Measurements from ENCODE around the gene EIF3D. TPM values are rescaled to one million over a fixed set of nuclear protein-coding genes. Genes with fewer than 3 reads are reported as not detected.

Gene EIF3D
- total and polyA plus RNA-seq, 2 of the 13 experiments (the other 11 are each of a cell fraction or from before 2014, with no cell fraction given): 118 to 274 TPM

DNA sequence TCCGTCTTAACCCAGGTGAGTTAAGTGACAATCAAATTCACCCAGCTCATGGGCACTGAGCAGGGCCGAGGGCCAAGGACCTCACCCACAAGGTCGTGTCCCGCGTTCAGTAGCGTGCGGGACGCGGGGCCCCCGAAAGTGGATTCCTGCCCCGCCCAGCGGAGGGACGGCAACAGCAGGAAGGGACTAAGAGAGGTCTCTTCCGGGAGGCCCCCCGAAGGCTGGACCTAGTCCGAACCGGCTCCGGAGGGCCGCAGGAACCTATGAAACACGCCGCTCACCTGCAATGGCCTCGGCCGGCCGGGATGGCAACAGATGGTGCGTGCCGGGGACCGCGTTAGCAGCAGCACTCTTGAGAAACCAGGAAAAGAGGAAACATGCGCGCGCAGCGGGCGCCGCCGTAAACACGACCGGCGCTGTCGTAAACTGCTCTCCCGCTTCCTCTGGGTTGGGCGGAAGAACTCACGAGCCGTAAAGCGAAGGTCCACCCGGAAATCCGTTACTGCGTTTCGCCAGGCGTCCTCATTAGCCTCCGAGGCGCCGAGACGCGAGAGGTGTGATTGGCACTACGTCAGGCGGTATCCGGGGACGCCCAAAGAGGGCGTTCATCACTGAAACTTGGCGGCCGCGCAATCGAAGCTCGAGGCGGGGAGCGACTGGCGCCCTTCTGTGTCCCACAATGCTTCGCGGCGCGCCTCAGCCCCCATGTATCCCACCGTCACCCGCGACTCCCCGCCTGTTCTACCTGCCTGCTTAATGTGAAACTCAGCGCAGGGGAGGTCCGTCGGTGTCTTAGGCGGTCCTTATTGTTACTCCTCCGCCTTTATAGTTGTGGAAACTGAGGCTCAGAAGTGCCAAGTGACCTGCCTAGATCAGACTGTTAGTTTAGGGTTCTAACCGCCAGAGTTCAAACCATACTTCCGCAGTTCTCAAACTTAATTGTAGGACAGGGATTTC is at the start of gene EIF3D (continued):
- TF ChIP-seq AGO1 (IDR thresholded peaks at IDR 0.05; ENCODE audit: low read depth, low read length, poor library complexity, severe bottlenecking) (peak; percentile 71), FOXO1 (CRISPR knock-in tag; IDR thresholded peaks at IDR 0.05) (peak; percentile 81), KAT2B (IDR thresholded peaks at IDR 0.05; ENCODE audit: borderline replicate concordance, low read depth, low read length) (no peak), ZNF558 (CRISPR knock-in tag; IDR thresholded peaks at IDR 0.05; ENCODE audit: borderline replicate concordance) (0 out of 2 replicates have a peak, but pooled peaks have one; percentile 50), SIN3B (IDR thresholded peaks at IDR 0.05; ENCODE audit: low read length) (no peak), SIX4 (CRISPR knock-in tag; IDR thresholded peaks at IDR 0.05) (peak; percentile 73), ZNF841 (CRISPR knock-in tag; IDR thresholded peaks at IDR 0.05; ENCODE audit: borderline replicate concordance) (no peak), ZNF282 (IDR thresholded peaks at IDR 0.05; ENCODE audit: partially characterized antibody) (no peak), SNAPC2 (CRISPR knock-in tag; IDR thresholded peaks at IDR 0.05) (no peak)
- TF ChIP-seq, protein P1, sequence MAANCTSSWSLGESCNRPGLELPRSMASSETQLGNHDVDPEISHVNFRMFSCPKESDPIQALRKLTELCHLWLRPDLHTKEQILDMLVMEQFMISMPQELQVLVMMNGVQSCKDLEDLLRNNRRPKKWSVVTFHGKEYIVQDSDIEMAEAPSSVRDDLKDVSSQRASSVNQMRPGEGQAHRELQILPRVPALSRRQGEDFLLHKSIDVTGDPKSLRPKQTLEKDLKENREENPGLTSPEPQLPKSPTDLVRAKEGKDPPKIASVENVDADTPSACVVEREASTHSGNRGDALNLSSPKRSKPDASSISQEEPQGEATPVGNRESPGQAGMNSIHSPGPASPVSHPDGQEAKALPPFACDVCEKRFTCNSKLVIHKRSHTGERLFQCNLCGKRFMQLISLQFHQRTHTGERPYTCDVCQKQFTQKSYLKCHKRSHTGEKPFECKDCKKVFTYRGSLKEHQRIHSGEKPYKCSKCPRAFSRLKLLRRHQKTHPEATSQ (CRISPR knock-in tag; IDR thresholded peaks at IDR 0.05; ENCODE audit: borderline replicate concordance): no peak
- TF ChIP-seq, protein P2, sequence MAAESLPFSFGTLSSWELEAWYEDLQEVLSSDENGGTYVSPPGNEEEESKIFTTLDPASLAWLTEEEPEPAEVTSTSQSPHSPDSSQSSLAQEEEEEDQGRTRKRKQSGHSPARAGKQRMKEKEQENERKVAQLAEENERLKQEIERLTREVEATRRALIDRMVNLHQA (CRISPR knock-in tag; IDR thresholded peaks at IDR 0.05): no peak
- TF ChIP-seq, protein P3, sequence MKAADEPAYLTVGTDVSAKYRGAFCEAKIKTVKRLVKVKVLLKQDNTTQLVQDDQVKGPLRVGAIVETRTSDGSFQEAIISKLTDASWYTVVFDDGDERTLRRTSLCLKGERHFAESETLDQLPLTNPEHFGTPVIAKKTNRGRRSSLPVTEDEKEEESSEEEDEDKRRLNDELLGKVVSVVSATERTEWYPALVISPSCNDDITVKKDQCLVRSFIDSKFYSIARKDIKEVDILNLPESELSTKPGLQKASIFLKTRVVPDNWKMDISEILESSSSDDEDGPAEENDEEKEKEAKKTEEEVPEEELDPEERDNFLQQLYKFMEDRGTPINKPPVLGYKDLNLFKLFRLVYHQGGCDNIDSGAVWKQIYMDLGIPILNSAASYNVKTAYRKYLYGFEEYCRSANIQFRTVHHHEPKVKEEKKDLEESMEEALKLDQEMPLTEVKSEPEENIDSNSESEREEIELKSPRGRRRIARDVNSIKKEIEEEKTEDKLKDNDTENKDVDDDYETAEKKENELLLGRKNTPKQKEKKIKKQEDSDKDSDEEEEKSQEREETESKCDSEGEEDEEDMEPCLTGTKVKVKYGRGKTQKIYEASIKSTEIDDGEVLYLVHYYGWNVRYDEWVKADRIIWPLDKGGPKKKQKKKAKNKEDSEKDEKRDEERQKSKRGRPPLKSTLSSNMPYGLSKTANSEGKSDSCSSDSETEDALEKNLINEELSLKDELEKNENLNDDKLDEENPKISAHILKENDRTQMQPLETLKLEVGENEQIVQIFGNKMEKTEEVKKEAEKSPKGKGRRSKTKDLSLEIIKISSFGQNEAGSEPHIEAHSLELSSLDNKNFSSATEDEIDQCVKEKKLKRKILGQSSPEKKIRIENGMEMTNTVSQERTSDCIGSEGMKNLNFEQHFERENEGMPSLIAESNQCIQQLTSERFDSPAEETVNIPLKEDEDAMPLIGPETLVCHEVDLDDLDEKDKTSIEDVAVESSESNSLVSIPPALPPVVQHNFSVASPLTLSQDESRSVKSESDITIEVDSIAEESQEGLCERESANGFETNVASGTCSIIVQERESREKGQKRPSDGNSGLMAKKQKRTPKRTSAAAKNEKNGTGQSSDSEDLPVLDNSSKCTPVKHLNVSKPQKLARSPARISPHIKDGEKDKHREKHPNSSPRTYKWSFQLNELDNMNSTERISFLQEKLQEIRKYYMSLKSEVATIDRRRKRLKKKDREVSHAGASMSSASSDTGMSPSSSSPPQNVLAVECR (CRISPR knock-in tag; IDR thresholded peaks at IDR 0.05; ENCODE audit: borderline replicate concordance): peak; percentile 97
- TF ChIP-seq, protein P4, sequence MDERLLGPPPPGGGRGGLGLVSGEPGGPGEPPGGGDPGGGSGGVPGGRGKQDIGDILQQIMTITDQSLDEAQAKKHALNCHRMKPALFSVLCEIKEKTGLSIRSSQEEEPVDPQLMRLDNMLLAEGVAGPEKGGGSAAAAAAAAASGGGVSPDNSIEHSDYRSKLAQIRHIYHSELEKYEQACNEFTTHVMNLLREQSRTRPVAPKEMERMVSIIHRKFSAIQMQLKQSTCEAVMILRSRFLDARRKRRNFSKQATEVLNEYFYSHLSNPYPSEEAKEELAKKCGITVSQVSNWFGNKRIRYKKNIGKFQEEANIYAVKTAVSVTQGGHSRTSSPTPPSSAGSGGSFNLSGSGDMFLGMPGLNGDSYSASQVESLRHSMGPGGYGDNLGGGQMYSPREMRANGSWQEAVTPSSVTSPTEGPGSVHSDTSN (CRISPR knock-in tag; IDR thresholded peaks at IDR 0.05): peak; percentile 71
- TF ChIP-seq, protein P5, sequence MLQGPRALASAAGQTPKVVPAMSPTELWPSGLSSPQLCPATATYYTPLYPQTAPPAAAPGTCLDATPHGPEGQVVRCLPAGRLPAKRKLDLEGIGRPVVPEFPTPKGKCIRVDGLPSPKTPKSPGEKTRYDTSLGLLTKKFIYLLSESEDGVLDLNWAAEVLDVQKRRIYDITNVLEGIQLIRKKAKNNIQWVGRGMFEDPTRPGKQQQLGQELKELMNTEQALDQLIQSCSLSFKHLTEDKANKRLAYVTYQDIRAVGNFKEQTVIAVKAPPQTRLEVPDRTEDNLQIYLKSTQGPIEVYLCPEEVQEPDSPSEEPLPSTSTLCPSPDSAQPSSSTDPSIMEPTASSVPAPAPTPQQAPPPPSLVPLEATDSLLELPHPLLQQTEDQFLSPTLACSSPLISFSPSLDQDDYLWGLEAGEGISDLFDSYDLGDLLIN (CRISPR knock-in tag; IDR thresholded peaks at IDR 0.05; ENCODE audit: borderline replicate concordance): 0 out of 2 replicates have a peak, but pooled peaks have one; percentile 70
- TF ChIP-seq, protein P6, sequence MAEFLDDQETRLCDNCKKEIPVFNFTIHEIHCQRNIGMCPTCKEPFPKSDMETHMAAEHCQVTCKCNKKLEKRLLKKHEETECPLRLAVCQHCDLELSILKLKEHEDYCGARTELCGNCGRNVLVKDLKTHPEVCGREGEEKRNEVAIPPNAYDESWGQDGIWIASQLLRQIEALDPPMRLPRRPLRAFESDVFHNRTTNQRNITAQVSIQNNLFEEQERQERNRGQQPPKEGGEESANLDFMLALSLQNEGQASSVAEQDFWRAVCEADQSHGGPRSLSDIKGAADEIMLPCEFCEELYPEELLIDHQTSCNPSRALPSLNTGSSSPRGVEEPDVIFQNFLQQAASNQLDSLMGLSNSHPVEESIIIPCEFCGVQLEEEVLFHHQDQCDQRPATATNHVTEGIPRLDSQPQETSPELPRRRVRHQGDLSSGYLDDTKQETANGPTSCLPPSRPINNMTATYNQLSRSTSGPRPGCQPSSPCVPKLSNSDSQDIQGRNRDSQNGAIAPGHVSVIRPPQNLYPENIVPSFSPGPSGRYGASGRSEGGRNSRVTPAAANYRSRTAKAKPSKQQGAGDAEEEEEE (CRISPR knock-in tag; IDR thresholded peaks at IDR 0.05; ENCODE audit: borderline replicate concordance): no peak; the same call in 1 of the 2 replicates
